Panc1 (cell line): ENCODE measurements around the gene OR52W1. TPM values are rescaled to one million over a fixed set of nuclear protein-coding genes. Genes with fewer than 3 reads are reported as not detected.

Experiments used
- ATAC-seq: fragments of 200-7000 bp; cut with Tn5 transposase; 2 replicates; pipeline ENCODE4 v1.9.1; 2020; ENCODE audit warnings: mild to moderate bottlenecking, moderate library complexity
- BruUV-seq: library from RNA; stranded (reverse); fragments of 400-500 nt; replicated peaks from 2 replicates; lab custom pipeline; 2021; lab: Mats Ljungman, UMichigan
- CTCF ChIA-PET: fragments of 300-600 bp; sonication (Branson Sonifier 250); formaldehyde crosslinking; loops from one replicate; lab custom pipeline; 2022; ENCODE audit warnings: antibody characterized with exemption; lab: Charles Lee
- POLR2A ChIA-PET: fragments of 300-600 bp; sonication (Branson Sonifier 250); formaldehyde crosslinking; loops from one replicate; lab custom pipeline; 2022; ENCODE audit warnings: antibody characterized with exemption; lab: Charles Lee
- DNase-seq: peaks from one replicate; pipeline ENCODE4 v3.0.0-alpha.2; 2010; ENCODE audit warnings: low read depth, low spot score
- H3K27ac ChIP-seq: 2 replicates; pipeline ENCODE4 v1.5.1; 2011; ENCODE audit warnings: mild to moderate bottlenecking, low read length, inconsistent platforms
- H3K27me3 ChIP-seq: fragments of 200-500 bp; sonication (Bioruptor generic); 2 replicates; pipeline ENCODE4 v1.6.0; 2014; ENCODE audit warnings: low read length, inconsistent platforms; ENCODE audit not compliant: control insufficient read depth, insufficient read depth
- H3K36me3 ChIP-seq: fragments of 200-500 bp; sonication (Bioruptor generic); 2 replicates; pipeline ENCODE4 v1.5.1; 2014; ENCODE audit warnings: inconsistent platforms, mild to moderate bottlenecking, low read length, moderate library complexity; ENCODE audit not compliant: control insufficient read depth, insufficient read depth
- H3K4me1 ChIP-seq: 2 replicates; pipeline ENCODE4 v1.5.1; 2011; ENCODE audit warnings: inconsistent platforms, mild to moderate bottlenecking, low read length, moderate library complexity; ENCODE audit not compliant: control insufficient read depth, insufficient read depth
- H3K4me3 ChIP-seq, 2 experiments: 2 replicates each; pipeline ENCODE4 v1.5.1; 2011 to 2012; ENCODE audit warnings: low read depth in 2 of 2, low read length in 2 of 2, mild to moderate bottlenecking in 2 of 2, inconsistent platforms in 1 of 2, moderate library complexity in 1 of 2
- H3K9me3 ChIP-seq: fragments of 200-500 bp; sonication (Bioruptor generic); 2 replicates; pipeline ENCODE4 v1.5.1; 2014; ENCODE audit warnings: low read depth, mild to moderate bottlenecking, inconsistent platforms, low read length, moderate library complexity; ENCODE audit not compliant: control insufficient read depth, insufficient read depth
- CTCF ChIP-seq: fragments of 450-650 bp; IDR thresholded peaks from 2 replicates; pipeline ENCODE4 v1.5.1; 2017; ENCODE audit warnings: mild to moderate bottlenecking
- POLR2AphosphoS5 ChIP-seq: IDR thresholded peaks from 2 replicates; pipeline ENCODE4 v1.6.1; 2012; ENCODE audit warnings: mild to moderate bottlenecking, low read depth, low read length, moderate library complexity
- REST ChIP-seq, 2 experiments: IDR thresholded peaks; 2 replicates each; pipeline ENCODE4 v1.6.1; 2011 to 2012; ENCODE audit warnings: low read depth in 2 of 2, control low read depth in 1 of 2, low read length in 1 of 2, mild to moderate bottlenecking in 1 of 2, moderate library complexity in 1 of 2; ENCODE audit not compliant: insufficient read depth in 1 of 2
- SIN3A ChIP-seq: IDR thresholded peaks from 2 replicates; pipeline ENCODE4 v1.6.1; 2012; ENCODE audit warnings: low read depth, mild to moderate bottlenecking, low read length, moderate library complexity, borderline replicate concordance; ENCODE audit not compliant: insufficient read depth
- TCF7L2 ChIP-seq: IDR thresholded peaks from 2 replicates; pipeline ENCODE4 v1.6.1; 2011; ENCODE audit warnings: mild to moderate bottlenecking, low read depth, low read length, inconsistent platforms
- in situ Hi-C: cut with HindIII; loops from 2 replicates; pipeline ENCODE4 v1.10.0; 2016; ENCODE audit warnings: low sequenced_read_pairs, low pct_unique_long_range_greater_than_20kb
- intact Hi-C: fragments of 100-400 bp; cut with micrococcal nuclease; formaldehyde crosslinking; loops from one replicate; pipeline ENCODE4 v1.10.0; 2022; ENCODE audit not compliant: unreplicated experiment
- total RNA-seq: library from RNA; stranded (reverse); gene quantifications from one replicate; pipeline ENCODE4 v1.2.1, GENCODE V29; 2021; ENCODE audit not compliant: unreplicated experiment

The OR52W1 gene
- total RNA-seq, 1 experiment from 2014 or later, result not detected

GRCh38 chr11:6237266-6237665 lies 38.2 kb downstream of the OR52W1 start:
- intact Hi-C loops, result no loop called here
- peaks cover 3% of the 10 kb centered on the region; the same call in 1 of the 2 replicates for H3K27me3 ChIP-seq
- ATAC-seq (no peak), DNase-seq (no peak)
- no peak overlapping the region for H3K4me3 ChIP-seq
- POLR2A ChIA-PET, result no interaction called here
- H3K36me3 ChIP-seq, result no peaks in the 10 kb centered on the region; the same call in 1 of the 2 replicates
- H3K9me3 ChIP-seq, result no peaks in the 10 kb centered on the region
- BruUV-seq, result no TSS peak
- TF ChIP-seq TCF7L2, result no peak
- TF ChIP-seq SIN3A, result no peak
- TF ChIP-seq POLR2AphosphoS5, result no peak
- no peak for TF ChIP-seq REST (IDR thresholded peaks at IDR 0.05; ENCODE audit: insufficient read depth in 1 of 2, low read depth in 2 of 2, low read length in 1 of 2)
- TF ChIP-seq CTCF, result no peak
- H3K4me1 ChIP-seq, result peaks cover 11% of the 10 kb centered on the region
- in situ Hi-C loops, result no loop called here
- CTCF ChIA-PET, result interaction anchor here (1.0 to 1.1 kb wide), 2 partner anchors 58 to 126 kb away, joined by 4 read pairs; no protein-coding TSS in a partner anchor
- H3K27ac ChIP-seq, result no peak overlapping the region

GRCh38 chr11:6237761-6238302 lies 38.8 kb downstream of the OR52W1 start:
- in situ Hi-C loops, result no loop called here
- Histone ChIP-seq H3K27ac (no peak overlapping the region), H3K4me3 (no peak overlapping the region), H3K4me1 (peaks cover 11% of the 10 kb centered on the region), H3K9me3 (no peaks in the 10 kb centered on the region), H3K36me3 (no peaks in the 10 kb centered on the region; the same call in 1 of the 2 replicates), H3K27me3 (peaks cover 3% of the 10 kb centered on the region; the same call in 1 of the 2 replicates)
- DNase-seq (no peak), ATAC-seq (no peak)
- no peak for TF ChIP-seq SIN3A
- TF ChIP-seq POLR2AphosphoS5, result no peak
- TF ChIP-seq TCF7L2, result no peak
- TF ChIP-seq CTCF, result no peak
- no peak for TF ChIP-seq REST (IDR thresholded peaks at IDR 0.05; ENCODE audit: insufficient read depth in 1 of 2, low read depth in 2 of 2, low read length in 1 of 2)
- POLR2A ChIA-PET, result no interaction called here
- no TSS peak for BruUV-seq
- CTCF ChIA-PET, result interaction anchor here (1.0 to 1.4 kb wide), 3 partner anchors 13 to 126 kb away, joined by 4 to 5 read pairs (median 4); no protein-coding TSS in a partner anchor
- intact Hi-C loops, result no loop called here
